Spinal cord (tissue), 10 donors: ENCODE data around the gene SCLT1. TPM values are rescaled to one million over a fixed set of nuclear protein-coding genes. Genes with fewer than 3 reads are reported as not detected.

Experiments used
- DNase-seq, 6 donors: peaks; one replicate each; pipeline versions ENCODE4 v3.0.0 to v3.0.0-alpha.2; 2013 to 2015; ENCODE audit warnings: low spot score in 6 of 6, low read depth in 4 of 6
- H3K27ac ChIP-seq: one replicate; pipeline ENCODE4 v1.5.1; 2013; ENCODE audit warnings: low read depth, low read length, control low read depth
- H3K27me3 ChIP-seq: one replicate; pipeline ENCODE4 v1.6.1; 2013; ENCODE audit warnings: low read length; ENCODE audit not compliant: control insufficient read depth, insufficient read depth
- H3K36me3 ChIP-seq: one replicate; pipeline ENCODE4 v1.6.1; 2013; ENCODE audit warnings: low read length; ENCODE audit not compliant: control insufficient read depth, insufficient read depth
- H3K4me1 ChIP-seq: one replicate; pipeline ENCODE4 v1.6.1; 2013; ENCODE audit warnings: low read length; ENCODE audit not compliant: control insufficient read depth, insufficient read depth
- H3K4me3 ChIP-seq: one replicate; pipeline ENCODE4 v1.5.1; 2013; ENCODE audit warnings: low read depth, low read length, control low read depth
- H3K9me3 ChIP-seq: one replicate; pipeline ENCODE4 v1.6.1; 2013; ENCODE audit warnings: low read length; ENCODE audit not compliant: control insufficient read depth, insufficient read depth
- WGBS: methylation state at CpG from one replicate; pipeline ENCODE4 v1.1.5; 2013; ENCODE audit warnings: missing lambda C conversion rate; ENCODE audit not compliant: insufficient coverage; 5-methylcytosine and 5-hydroxymethylcytosine counted together
- polyA plus RNA-seq, 2 donors: library from polyadenylated mRNA; unstranded; fragments of 120-200 nt; gene quantifications; one replicate each; pipeline ENCODE4 v1.2.1, GENCODE V29; 2013; ENCODE audit not compliant: insufficient read length in 2 of 2
- total RNA-seq, 2 donors: library from RNA; depleted of rRNA in 1 of 2; stranded (reverse); fragments of 120-200 nt in 1 of 2; fragments of >200 nt in 1 of 2; gene quantifications; one replicate each; pipeline versions ENCODE4 v1.2.3 to v1.2.4, GENCODE V29; 2013 to 2014
- donor health status: healthy.

The SCLT1 gene
- total and polyA plus RNA-seq, 4 donors = 16.5 to 62.7 (median 24.9) TPM

GRCh38 chr4:128861856-128862518 lies 231.4 kb downstream of the SCLT1 start:
- H3K27ac ChIP-seq = no peak overlapping the region
- WGBS = 98% methylated on average over 9 of the region's 13 CpGs
- no peaks in the 10 kb centered on the region for H3K27me3 ChIP-seq
- peaks cover 45% of the 10 kb centered on the region for H3K36me3 ChIP-seq
- no peaks in the 10 kb centered on the region for H3K9me3 ChIP-seq
- DNase-seq = no peak
- peaks cover 12% of the 10 kb centered on the region for H3K4me1 ChIP-seq
- no peak overlapping the region for H3K4me3 ChIP-seq

DNA sequence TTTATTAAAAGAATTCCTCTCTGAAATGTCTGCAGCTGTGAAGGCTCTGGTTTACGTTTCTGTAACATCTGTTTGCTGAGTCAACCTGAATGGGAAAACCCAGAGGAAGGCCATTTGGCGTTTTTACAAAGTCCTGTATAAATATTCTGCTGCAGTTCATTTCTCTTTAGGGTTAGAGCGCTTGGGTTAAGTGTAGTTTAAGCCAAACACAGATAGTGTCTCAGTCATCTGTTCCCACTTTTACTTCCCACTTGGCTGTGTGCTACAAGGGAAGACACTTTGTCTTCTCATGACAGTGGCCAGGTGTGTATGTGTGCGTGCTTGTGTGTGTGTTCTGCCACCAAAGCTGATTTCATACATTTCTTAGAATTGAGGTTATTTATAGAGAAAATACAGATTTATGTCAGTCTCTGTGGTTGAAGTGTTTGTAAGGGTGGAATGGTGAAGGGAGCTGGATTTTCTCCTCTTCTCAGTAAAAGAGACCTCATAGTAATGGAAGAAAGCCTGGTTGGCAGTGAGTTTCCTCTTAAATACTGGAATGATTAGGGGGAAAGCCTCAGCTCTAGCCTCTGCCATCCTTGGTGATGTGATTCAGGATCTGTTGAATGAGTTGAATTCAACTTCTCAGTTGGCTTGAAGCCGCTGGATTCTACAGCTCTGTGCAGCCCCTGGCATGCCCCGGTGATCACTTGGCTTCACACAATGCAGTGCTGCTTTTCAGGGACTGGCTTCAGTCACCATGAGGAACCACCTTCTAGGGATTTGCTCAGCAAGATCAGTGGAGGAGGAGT lies 233.3 kb downstream of the SCLT1 start:
- Histone ChIP-seq H3K4me3 (no peak overlapping the region), H3K27me3 (no peaks in the 10 kb centered on the region), H3K36me3 (peaks cover 54% of the 10 kb centered on the region), H3K27ac (no peak overlapping the region), H3K4me1 (peaks cover 12% of the 10 kb centered on the region), H3K9me3 (no peaks in the 10 kb centered on the region)
- peak in 2 of 6 donors; percentile 55 to 71 for DNase-seq
- WGBS = 58% methylated on average over 6 of the region's 6 CpGs

GRCh38 chr4:128858879-128859671 lies 234.3 kb downstream of the SCLT1 start:
- H3K4me1 ChIP-seq = peaks cover 12% of the 10 kb centered on the region
- WGBS = 90% methylated on average over 16 of the region's 18 CpGs
- H3K4me3 ChIP-seq = no peak overlapping the region
- peaks cover 53% of the 10 kb centered on the region for H3K36me3 ChIP-seq
- no peak overlapping the region for H3K27ac ChIP-seq
- no peaks in the 10 kb centered on the region for H3K9me3 ChIP-seq
- no peak for DNase-seq
- no peaks in the 10 kb centered on the region for H3K27me3 ChIP-seq

GRCh38 chr4:128856246-128856645 lies 237.1 kb downstream of the SCLT1 start:
- DNase-seq = no peak
- Histone ChIP-seq H3K27me3 (no peaks in the 10 kb centered on the region), H3K27ac (no peak overlapping the region), H3K4me1 (peaks cover 6% of the 10 kb centered on the region), H3K9me3 (no peaks in the 10 kb centered on the region), H3K36me3 (peaks cover 51% of the 10 kb centered on the region), H3K4me3 (no peak overlapping the region)
- 88% methylated on average over 2 of the region's 2 CpGs for WGBS

GRCh38 chr4:128855621-128856020 lies 237.7 kb downstream of the SCLT1 start:
- 88% methylated on average over 4 of the region's 7 CpGs for WGBS
- H3K27me3 ChIP-seq = no peaks in the 10 kb centered on the region
- peaks cover 52% of the 10 kb centered on the region for H3K36me3 ChIP-seq
- H3K9me3 ChIP-seq = no peaks in the 10 kb centered on the region
- DNase-seq = no peak
- peaks cover 4% of the 10 kb centered on the region for H3K4me1 ChIP-seq
- H3K27ac ChIP-seq = no peak overlapping the region
- no peak overlapping the region for H3K4me3 ChIP-seq

DNA sequence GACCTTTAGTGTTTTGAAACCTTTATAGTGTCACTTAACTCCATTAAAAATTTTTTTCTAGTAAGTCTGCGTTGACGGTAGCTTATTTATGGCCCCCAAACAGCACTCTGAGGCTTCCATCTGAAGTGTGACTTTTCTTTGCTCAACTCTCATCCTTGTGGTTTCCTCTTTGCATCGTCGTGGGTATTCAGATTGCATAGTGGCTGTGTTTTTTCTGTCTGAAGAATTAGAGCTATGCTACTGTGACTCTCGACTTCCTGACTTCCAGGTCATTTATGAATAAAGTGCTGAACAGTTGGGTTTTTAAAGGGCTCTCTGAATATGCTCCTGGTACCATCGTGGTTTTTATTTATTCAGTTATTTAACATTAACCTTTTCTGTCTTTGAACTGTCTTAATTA lies 238.9 kb downstream of the SCLT1 start:
- Histone ChIP-seq H3K9me3 (no peaks in the 10 kb centered on the region), H3K4me1 (no peaks in the 10 kb centered on the region), H3K4me3 (no peak overlapping the region), H3K27ac (no peak overlapping the region), H3K27me3 (no peaks in the 10 kb centered on the region), H3K36me3 (peaks cover 55% of the 10 kb centered on the region)
- WGBS = no CpG with 5 or more reads among the region's 6 CpGs
- no peak for DNase-seq

GRCh38 chr4:128853741-128854140 lies 239.6 kb downstream of the SCLT1 start:
- no peak for DNase-seq
- WGBS = 88% methylated on average over 5 of the region's 5 CpGs
- H3K9me3 ChIP-seq = no peaks in the 10 kb centered on the region
- no peak overlapping the region for H3K4me3 ChIP-seq
- no peaks in the 10 kb centered on the region for H3K27me3 ChIP-seq
- H3K36me3 ChIP-seq = peaks cover 57% of the 10 kb centered on the region
- H3K4me1 ChIP-seq = no peaks in the 10 kb centered on the region
- H3K27ac ChIP-seq = no peak overlapping the region

DNA sequence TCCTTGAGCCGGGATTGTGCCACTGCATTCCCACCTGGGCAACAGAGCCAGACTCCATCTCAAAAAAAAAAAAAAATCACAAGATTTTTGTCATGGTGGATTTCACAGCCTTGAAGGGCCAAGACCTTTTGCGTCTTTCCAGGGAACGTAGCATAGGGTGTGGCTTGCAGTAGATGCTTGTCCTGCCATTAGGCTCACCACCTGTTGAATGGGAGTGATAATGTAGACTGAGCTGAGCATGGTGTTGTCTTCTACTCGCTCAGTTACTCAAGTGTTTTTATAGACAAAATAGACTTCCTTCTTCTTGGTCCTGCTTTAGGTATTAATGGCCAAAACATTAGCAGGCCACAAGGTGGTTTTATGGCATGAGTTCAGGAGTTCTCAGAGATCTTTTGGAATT lies 243.1 kb downstream of the SCLT1 start:
- H3K27ac ChIP-seq = no peak overlapping the region
- H3K4me3 ChIP-seq = no peak overlapping the region
- H3K27me3 ChIP-seq = no peaks in the 10 kb centered on the region
- peaks cover 7% of the 10 kb centered on the region for H3K4me1 ChIP-seq
- H3K9me3 ChIP-seq = no peaks in the 10 kb centered on the region
- no peak for DNase-seq
- no CpG with 5 or more reads among the region's 4 CpGs for WGBS
- peaks cover 58% of the 10 kb centered on the region for H3K36me3 ChIP-seq

GRCh38 chr4:128848461-128848860 lies 244.9 kb downstream of the SCLT1 start:
- Histone ChIP-seq H3K27ac (no peak overlapping the region), H3K4me3 (no peak overlapping the region), H3K9me3 (no peaks in the 10 kb centered on the region), H3K27me3 (no peaks in the 10 kb centered on the region), H3K36me3 (peaks cover 61% of the 10 kb centered on the region), H3K4me1 (peaks cover 18% of the 10 kb centered on the region)
- no peak for DNase-seq
- 43% methylated on average over 2 of the region's 3 CpGs for WGBS
